K562 (cell line): Measurements from ENCODE around the gene GLYAT. TPM values are rescaled to one million over a fixed set of nuclear protein-coding genes. Genes with fewer than 3 reads are reported as not detected.

Experiments
- ATAC-seq: fragments of 200-7000 bp; cut with Tn5 transposase; 3 replicates; pipeline ENCODE4 v1.9.1; 2020; ENCODE audit warnings: moderate library complexity
- BruUV-seq: library from RNA; stranded (reverse); fragments of 400-500 nt; replicated peaks from 2 replicates; lab custom pipeline; 2021; lab: Mats Ljungman, UMichigan
- CTCF ChIA-PET: fragments of 300-600 bp; formaldehyde crosslinking; extraction: SDS; loops from one replicate; lab custom pipeline; 2021; ENCODE audit warnings: low intra/inter-chr PET ratio; lab: Yijun Ruan, JAX
- POLR2A ChIA-PET: fragments of 300-600, 350-650 bp; sonication (Branson Sonifier 250); formaldehyde crosslinking; extraction: SDS; loops from one replicate; lab custom pipeline; 2021; ENCODE audit warnings: antibody characterized with exemption, inconsistent platforms; lab: Yijun Ruan, JAX
- DNase-seq, 4 experiments: peaks; one replicate each; pipeline versions ENCODE4 v3.0.0 to v3.0.0-alpha.2; 2011 to 2018; ENCODE audit warnings: low spot score in 3 of 4, mixed read lengths in 3 of 4; ENCODE audit errors: extremely low read depth in 1 of 4
- FAIRE-seq: peaks from 2 replicates; lab custom pipeline; 2011; peaks lifted over from hg19 to GRCh38; lab: Jason Lieb, UNC
- H2AFZ ChIP-seq: 2 replicates; pipeline ENCODE4 v1.6.0; 2011; ENCODE audit warnings: low read depth, low read length, control low read depth, inconsistent platforms
- H3K27ac ChIP-seq: fragments of 200-600 bp; 3 replicates; pipeline ENCODE4 v1.8.0; 2011; ENCODE audit warnings: low read depth, mild to moderate bottlenecking, control low read depth, inconsistent platforms, low read length, moderate library complexity, mixed read lengths; ENCODE audit errors: extremely low read depth
- H3K27me3 ChIP-seq, 2 experiments: fragments of 300-600 bp in 1 of 2; 2 replicates in 1 of 2; 3 replicates in 1 of 2; pipeline versions ENCODE4 v1.6.0 to v1.8.0; 2011; ENCODE audit warnings: inconsistent platforms in 2 of 2, low read length in 2 of 2, mild to moderate bottlenecking in 1 of 2, mixed read lengths in 1 of 2, moderate library complexity in 1 of 2; ENCODE audit not compliant: control insufficient read depth in 2 of 2, insufficient read depth in 2 of 2
- H3K36me3 ChIP-seq: fragments of 300-600 bp; 3 replicates; pipeline ENCODE4 v1.8.0; 2011; ENCODE audit warnings: mild to moderate bottlenecking, low read length, inconsistent platforms; ENCODE audit not compliant: control insufficient read depth, insufficient read depth
- H3K4me1 ChIP-seq, 2 experiments: fragments of 200-600 bp in 1 of 2; replicated peaks in 1 of 2; 2 replicates in 1 of 2; 3 replicates in 1 of 2; pipeline versions ENCODE4 v1.5.1 to v1.8.0; 2011; ENCODE audit warnings: inconsistent platforms in 2 of 2, low read length in 2 of 2, mild to moderate bottlenecking in 1 of 2, mixed read lengths in 1 of 2, moderate library complexity in 1 of 2; ENCODE audit not compliant: control insufficient read depth in 2 of 2, insufficient read depth in 2 of 2
- H3K4me2 ChIP-seq: 2 replicates; pipeline ENCODE4 v1.6.1; 2011; ENCODE audit warnings: low read length, control low read depth, inconsistent platforms, mixed read lengths; ENCODE audit not compliant: insufficient read depth
- H3K4me3 ChIP-seq: fragments of 200-600 bp; sonication (generic), shearing (Covaris generic); 2 replicates; pipeline ENCODE4 v1.5.1; 2016; ENCODE audit warnings: control low read depth, inconsistent platforms
- H3K79me2 ChIP-seq: fragments of 200-600 bp; 3 replicates; pipeline ENCODE4 v1.8.0; 2011; ENCODE audit warnings: low read length, inconsistent platforms; ENCODE audit not compliant: control insufficient read depth, insufficient read depth
- H3K9ac ChIP-seq, 2 experiments: 2 replicates each; pipeline versions ENCODE4 v1.6.0 to v1.6.1; 2011; ENCODE audit warnings: low read depth in 2 of 2, low read length in 2 of 2, control low read depth in 1 of 2, inconsistent platforms in 1 of 2, mild to moderate bottlenecking in 1 of 2, mixed read lengths in 1 of 2; ENCODE audit not compliant: insufficient read depth in 1 of 2
- H3K9me1 ChIP-seq: one replicate; pipeline ENCODE4 v1.6.0; 2011; ENCODE audit warnings: inconsistent platforms, mild to moderate bottlenecking, low read length, moderate library complexity; ENCODE audit not compliant: control insufficient read depth, insufficient read depth
- H3K9me3 ChIP-seq: replicated peaks from 2 replicates; pipeline ENCODE4 v1.5.1; 2011; ENCODE audit warnings: low read depth, low read length, inconsistent platforms; ENCODE audit not compliant: control insufficient read depth, insufficient read depth
- H4K20me1 ChIP-seq: replicated peaks from 2 replicates; pipeline ENCODE4 v1.6.1; 2011; ENCODE audit warnings: low read length, inconsistent platforms, mixed read lengths; ENCODE audit not compliant: control insufficient read depth, insufficient read depth
- C11orf30 ChIP-seq: fragments of 450-650 bp; IDR thresholded peaks from 2 replicates; pipeline ENCODE4 v1.6.1; 2016; ENCODE audit warnings: low read depth, mild to moderate bottlenecking
- DIDO1 ChIP-seq: fragments of 450-650 bp; IDR thresholded peaks from 2 replicates; pipeline ENCODE4 v1.6.1; 2016; ENCODE audit warnings: low read depth, missing biosample characterization, missing genetic modification characterization
- POLR2B ChIP-seq: fragments of 450-650 bp; IDR thresholded peaks from 2 replicates; pipeline ENCODE4 v1.6.1; 2018; ENCODE audit warnings: low read depth; ENCODE audit not compliant: partially characterized antibody
- POLR2H ChIP-seq: IDR thresholded peaks from 2 replicates; pipeline ENCODE4 v1.6.1; 2016; ENCODE audit warnings: missing genetic modification characterization, low read depth, mild to moderate bottlenecking, control low read depth, missing compliant biosample characterization, moderate library complexity
- XRCC5 ChIP-seq: fragments of 200-400 bp; formaldehyde crosslinking; IDR thresholded peaks from 2 replicates; pipeline ENCODE4 v1.6.1; 2017; ENCODE audit warnings: low read depth, mild to moderate bottlenecking, low read length
- ZNF124 ChIP-seq: sonication (generic); formaldehyde crosslinking; IDR thresholded peaks from 2 replicates; pipeline ENCODE4 v1.8.1; 2022; ENCODE audit warnings: missing genetic modification reagents
- ZNF146 ChIP-seq: IDR thresholded peaks from one replicate; pipeline ENCODE4 v1.6.1; 2018; ENCODE audit warnings: missing compliant biosample characterization; ENCODE audit not compliant: unreplicated experiment
- WGBS: fragments of 100-300 bp; shearing (Covaris generic); methylation state at CpG from one replicate; pipeline ENCODE4 v1.1.6; 2016; ENCODE audit warnings: low coverage, mixed read lengths; ENCODE audit not compliant: insufficient coverage; ENCODE audit errors: missing lambda C conversion rate; 5-methylcytosine and 5-hydroxymethylcytosine counted together
- in situ Hi-C: fragments of 300-500 bp; cut with MboI; formaldehyde crosslinking; loops from 4 replicates; pipeline ENCODE4 v1.15.0; 2018; ENCODE audit warnings: inconsistent platforms, mixed read lengths
- intact Hi-C: fragments of 100-400 bp; cut with micrococcal nuclease; formaldehyde crosslinking; loops from 2 replicates; pipeline ENCODE4 v1.14.2; 2022
- polyA plus RNA-seq, 8 experiments: library from polyadenylated mRNA; depleted of rRNA in 4 of 8; stranded (reverse) in 5 of 8; unstranded in 3 of 8; fragments of >200 nt; fragmentation: Nextera tagmentation in 2 of 8; fragmentation: Illumina TruSeq in 1 of 8; extraction: Ambion mirVana in 2 of 8; extraction: Trizol in 1 of 8; gene quantifications; 2 replicates each; pipeline versions ENCODE4 v1.2.1 to v1.2.3, GENCODE V29; 2011 to 2014; ENCODE audit warnings: inconsistent platforms in 1 of 8, missing spikeins in 1 of 8
- total RNA-seq, 7 experiments: library from RNA; depleted of rRNA in 6 of 7; stranded (reverse); fragments of >200 nt in 6 of 7; fragmentation: Illumina TruSeq in 2 of 7; extraction: Trizol in 2 of 7; gene quantifications; 2 replicates each; pipeline versions ENCODE4 v1.2.1 to v1.2.3, GENCODE V29; 2011 to 2021; ENCODE audit warnings: low replicate concordance in 1 of 7
- TF ChIP-seq, protein P1 (sequence below): fragments of 450-650 bp; IDR thresholded peaks from 2 replicates; pipeline ENCODE4 v1.6.1; 2018; ENCODE audit warnings: mild to moderate bottlenecking, low read depth; ENCODE audit not compliant: partially characterized antibody

Gene GLYAT
- total and polyA plus RNA-seq, 9 of the 15 experiments (the other 6 are each of a cell fraction or from before 2014, with no cell fraction given): not detected

DNA sequence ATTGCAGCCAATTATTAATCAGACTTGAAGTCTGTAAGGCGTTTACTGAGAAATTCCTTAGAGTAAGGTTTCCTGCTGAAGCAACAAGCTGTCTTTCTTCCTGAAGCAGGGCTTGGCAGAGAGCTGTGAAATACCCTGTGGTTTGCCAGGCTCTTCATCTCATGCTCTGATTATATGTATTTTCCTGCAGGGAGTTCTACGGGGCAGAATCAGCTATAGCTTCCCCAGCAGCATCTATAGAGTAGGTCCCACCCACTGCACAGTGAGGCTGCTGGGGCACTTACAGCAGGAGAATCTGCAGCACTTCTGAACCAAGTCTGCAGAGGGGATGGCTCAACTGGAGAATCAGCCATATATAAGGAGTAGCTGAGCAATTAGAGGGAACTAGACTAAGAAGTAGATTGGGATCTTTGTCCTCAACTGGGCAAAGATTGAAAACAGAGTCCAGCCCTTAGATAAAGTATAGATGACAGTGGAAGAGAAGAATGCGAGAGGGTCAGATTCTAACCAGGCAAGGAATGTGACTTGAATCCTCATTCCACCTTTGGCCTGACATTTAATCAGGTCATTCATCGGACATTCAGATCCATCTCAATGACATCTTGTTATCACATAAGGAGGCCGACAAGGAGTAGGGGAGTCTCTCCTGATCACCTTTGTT is 71.7 kb downstream of the GLYAT start (continued):
- TF ChIP-seq DIDO1: no peak
- no peak for TF ChIP-seq ZNF124 (CRISPR knock-in tag)
- TF ChIP-seq XRCC5: no peak
- TF ChIP-seq POLR2H (tag): no peak
- TF ChIP-seq POLR2B: no peak
- no peak for TF ChIP-seq ZNF146 (CRISPR knock-in tag)

DNA sequence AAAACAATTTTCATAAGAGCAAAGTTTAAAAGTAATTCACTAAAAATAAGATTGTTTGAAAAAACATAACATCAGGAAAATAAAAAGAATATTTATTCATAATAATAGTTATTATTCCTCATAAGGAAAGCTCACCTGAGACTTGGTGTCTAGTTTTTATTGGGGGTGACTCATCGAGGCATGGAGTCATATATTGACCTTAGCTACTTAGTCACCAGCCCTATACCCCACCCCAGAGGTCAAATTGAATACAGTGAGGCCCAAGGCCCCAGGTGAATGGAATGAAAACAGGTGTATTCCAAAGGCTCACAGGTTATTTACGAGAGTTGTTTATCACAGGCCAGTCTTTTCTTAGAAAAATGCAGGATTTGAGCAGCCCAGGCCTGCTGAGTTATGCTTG is 72.3 kb downstream of the GLYAT start:
- no TSS peak for BruUV-seq
- TF ChIP-seq C11orf30: no peak
- TF ChIP-seq, protein P1, sequence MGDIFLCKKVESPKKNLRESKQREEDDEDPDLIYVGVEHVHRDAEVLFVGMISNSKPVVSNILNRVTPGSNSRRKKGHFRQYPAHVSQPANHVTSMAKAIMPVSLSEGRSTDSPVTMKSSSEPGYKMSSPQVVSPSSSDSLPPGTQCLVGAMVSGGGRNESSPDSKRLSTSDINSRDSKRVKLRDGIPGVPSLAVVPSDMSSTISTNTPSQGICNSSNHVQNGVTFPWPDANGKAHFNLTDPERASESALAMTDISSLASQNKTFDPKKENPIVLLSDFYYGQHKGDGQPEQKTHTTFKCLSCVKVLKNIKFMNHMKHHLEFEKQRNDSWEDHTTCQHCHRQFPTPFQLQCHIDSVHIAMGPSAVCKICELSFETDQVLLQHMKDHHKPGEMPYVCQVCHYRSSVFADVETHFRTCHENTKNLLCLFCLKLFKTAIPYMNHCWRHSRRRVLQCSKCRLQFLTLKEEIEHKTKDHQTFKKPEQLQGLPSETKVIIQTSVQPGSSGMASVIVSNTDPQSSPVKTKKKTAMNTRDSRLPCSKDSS: no peak
- H3K9me1 ChIP-seq: no peaks in the 10 kb centered on the region
- ChIA-PET POLR2A (no interaction called here), CTCF (no interaction called here)
- no peaks in the 10 kb centered on the region for H3K36me3 ChIP-seq
- in situ Hi-C loops (no loop called here), intact Hi-C loops (no loop called here)
- no peaks in the 10 kb centered on the region for H3K9me3 ChIP-seq
- H3K4me1 ChIP-seq: no peaks in the 10 kb centered on the region
- 6% methylated on average over 2 of the region's 2 CpGs for WGBS
- H3K4me2 ChIP-seq: no peak overlapping the region
- no peak for ATAC-seq
- no peaks in the 10 kb centered on the region for H3K27me3 ChIP-seq
- no peak for DNase-seq
- FAIRE-seq: no peak
- H3K27ac ChIP-seq: no peak overlapping the region
- H4K20me1 ChIP-seq: no peaks in the 10 kb centered on the region
- H3K9ac ChIP-seq: no peak overlapping the region
- H3K79me2 ChIP-seq: no peaks in the 10 kb centered on the region
- H2AFZ ChIP-seq: no peak overlapping the region
- no peak overlapping the region for H3K4me3 ChIP-seq

Other genes with a start within 250 kb of the GLYAT start
- not detected in 2 replicates for gene OR5B21, start 223.8 kb downstream of the GLYAT start, total RNA-seq (2014; rRNA removed)
- gene OR5B21, start 223.8 kb downstream of the GLYAT start, total RNA-seq (2014; rRNA removed; fragmentation: Illumina TruSeq; extraction: Trizol): not detected in 2 replicates
- gene OR5B21, start 223.8 kb downstream of the GLYAT start, total RNA-seq (2015; rRNA removed; fragmentation: Illumina TruSeq; extraction: Trizol): not detected in 2 replicates
- gene OR5B21, start 223.8 kb downstream of the GLYAT start, total RNA-seq (2021): not detected in 2 replicates
- not detected in 2 replicates for gene OR5B21, start 223.8 kb downstream of the GLYAT start, polyA plus RNA-seq (2011; rRNA removed)
- not detected in 2 replicates for gene OR5B21, start 223.8 kb downstream of the GLYAT start, polyA plus RNA-seq (2014; fragmentation: Illumina TruSeq; extraction: Trizol)
- not detected for gene OR5B21, start 223.8 kb downstream of the GLYAT start, polyA plus RNA-seq (2014; fragmentation: Nextera tagmentation; extraction: Ambion mirVana)
- not detected in 2 replicates for gene OR5B21, start 223.8 kb downstream of the GLYAT start, polyA plus RNA-seq (2014; rRNA removed)
- gene LPXN, start 156.1 kb downstream of the GLYAT start, total RNA-seq (2014; rRNA removed): 0.73 and 0.94 TPM in 2 replicates
- gene LPXN, start 156.1 kb downstream of the GLYAT start, total RNA-seq (2014; rRNA removed; fragmentation: Illumina TruSeq; extraction: Trizol): 1.3 and 1.7 TPM in 2 replicates
- 2.0 and 2.4 TPM in 2 replicates for gene LPXN, start 156.1 kb downstream of the GLYAT start, total RNA-seq (2015; rRNA removed; fragmentation: Illumina TruSeq; extraction: Trizol)
- 1.7 and 1.8 TPM in 2 replicates for gene LPXN, start 156.1 kb downstream of the GLYAT start, total RNA-seq (2021)
- 2.7 and 3.1 TPM in 2 replicates for gene LPXN, start 156.1 kb downstream of the GLYAT start, polyA plus RNA-seq (2011; rRNA removed)
- 2.0 and 2.2 TPM in 2 replicates for gene LPXN, start 156.1 kb downstream of the GLYAT start, polyA plus RNA-seq (2014; fragmentation: Illumina TruSeq; extraction: Trizol)
- 1 to 10 TPM; 2.0 to 3.1 TPM for gene LPXN, start 156.1 kb downstream of the GLYAT start, polyA plus RNA-seq (2014; fragmentation: Nextera tagmentation; extraction: Ambion mirVana)
- gene LPXN, start 156.1 kb downstream of the GLYAT start, polyA plus RNA-seq (2014; rRNA removed): 1.1 and 2.2 TPM in 2 replicates
- gene ZFP91, start 152.9 kb downstream of the GLYAT start, total RNA-seq (2014; rRNA removed): 33.3 and 33.4 TPM in 2 replicates
- gene ZFP91, start 152.9 kb downstream of the GLYAT start, total RNA-seq (2014; rRNA removed; fragmentation: Illumina TruSeq; extraction: Trizol): 46.4 and 52.1 TPM in 2 replicates
- gene ZFP91, start 152.9 kb downstream of the GLYAT start, total RNA-seq (2015; rRNA removed; fragmentation: Illumina TruSeq; extraction: Trizol): 54.2 and 56.7 TPM in 2 replicates
- gene ZFP91, start 152.9 kb downstream of the GLYAT start, total RNA-seq (2021): 42.9 and 47.3 TPM in 2 replicates
- gene ZFP91, start 152.9 kb downstream of the GLYAT start, polyA plus RNA-seq (2011; rRNA removed): 25.8 and 34.0 TPM in 2 replicates
- 47.5 and 58.3 TPM in 2 replicates for gene ZFP91, start 152.9 kb downstream of the GLYAT start, polyA plus RNA-seq (2014; fragmentation: Illumina TruSeq; extraction: Trizol)
- gene ZFP91, start 152.9 kb downstream of the GLYAT start, polyA plus RNA-seq (2014; fragmentation: Nextera tagmentation; extraction: Ambion mirVana): 10 to 100 TPM; 17.6 to 25.9 TPM
- 32.5 and 32.8 TPM in 2 replicates for gene ZFP91, start 152.9 kb downstream of the GLYAT start, polyA plus RNA-seq (2014; rRNA removed)
- gene CNTF, start 109.3 kb downstream of the GLYAT start, total RNA-seq (2014; rRNA removed): 1.2 and 1.7 TPM in 2 replicates
- gene CNTF, start 109.3 kb downstream of the GLYAT start, total RNA-seq (2014; rRNA removed; fragmentation: Illumina TruSeq; extraction: Trizol): 4.3 and 4.9 TPM in 2 replicates
- gene CNTF, start 109.3 kb downstream of the GLYAT start, total RNA-seq (2015; rRNA removed; fragmentation: Illumina TruSeq; extraction: Trizol): 4.6 and 5.0 TPM in 2 replicates
- gene CNTF, start 109.3 kb downstream of the GLYAT start, total RNA-seq (2021): 3.1 and 3.2 TPM in 2 replicates
- 1.6 and 1.7 TPM in 2 replicates for gene CNTF, start 109.3 kb downstream of the GLYAT start, polyA plus RNA-seq (2011; rRNA removed)
- 2.2 and 2.9 TPM in 2 replicates for gene CNTF, start 109.3 kb downstream of the GLYAT start, polyA plus RNA-seq (2014; fragmentation: Illumina TruSeq; extraction: Trizol)
- gene CNTF, start 109.3 kb downstream of the GLYAT start, polyA plus RNA-seq (2014; fragmentation: Nextera tagmentation; extraction: Ambion mirVana): under 1 TPM; 0.17 to 0.71 TPM
- 1.2 and 2.3 TPM in 2 replicates for gene CNTF, start 109.3 kb downstream of the GLYAT start, polyA plus RNA-seq (2014; rRNA removed)
- not detected in 2 replicates for gene GLYATL2, start 112.8 kb upstream of the GLYAT start, total RNA-seq (2014; rRNA removed)
- not detected in 2 replicates for gene GLYATL2, start 112.8 kb upstream of the GLYAT start, total RNA-seq (2014; rRNA removed; fragmentation: Illumina TruSeq; extraction: Trizol)
- not detected in 2 replicates for gene GLYATL2, start 112.8 kb upstream of the GLYAT start, total RNA-seq (2015; rRNA removed; fragmentation: Illumina TruSeq; extraction: Trizol)
- not detected in 2 replicates for gene GLYATL2, start 112.8 kb upstream of the GLYAT start, total RNA-seq (2021)
- gene GLYATL2, start 112.8 kb upstream of the GLYAT start, polyA plus RNA-seq (2011; rRNA removed): not detected in 2 replicates
- gene GLYATL2, start 112.8 kb upstream of the GLYAT start, polyA plus RNA-seq (2014; fragmentation: Illumina TruSeq; extraction: Trizol): not detected in 2 replicates
- gene GLYATL2, start 112.8 kb upstream of the GLYAT start, polyA plus RNA-seq (2014; fragmentation: Nextera tagmentation; extraction: Ambion mirVana): not detected
- gene GLYATL2, start 112.8 kb upstream of the GLYAT start, polyA plus RNA-seq (2014; rRNA removed): not detected in 2 replicates
- not detected in 2 replicates for gene GLYATL1, start 207.5 kb upstream of the GLYAT start, total RNA-seq (2014; rRNA removed)
- not detected in 2 replicates for gene GLYATL1, start 207.5 kb upstream of the GLYAT start, total RNA-seq (2014; rRNA removed; fragmentation: Illumina TruSeq; extraction: Trizol)
- gene GLYATL1, start 207.5 kb upstream of the GLYAT start, total RNA-seq (2015; rRNA removed; fragmentation: Illumina TruSeq; extraction: Trizol): not detected in 2 replicates
- not detected in 2 replicates for gene GLYATL1, start 207.5 kb upstream of the GLYAT start, total RNA-seq (2021)
- gene GLYATL1, start 207.5 kb upstream of the GLYAT start, polyA plus RNA-seq (2011; rRNA removed): not detected in 2 replicates
- not detected in 2 replicates for gene GLYATL1, start 207.5 kb upstream of the GLYAT start, polyA plus RNA-seq (2014; fragmentation: Illumina TruSeq; extraction: Trizol)
- not detected for gene GLYATL1, start 207.5 kb upstream of the GLYAT start, polyA plus RNA-seq (2014; fragmentation: Nextera tagmentation; extraction: Ambion mirVana)
- not detected in 2 replicates for gene GLYATL1, start 207.5 kb upstream of the GLYAT start, polyA plus RNA-seq (2014; rRNA removed)